Keratinocyte (primary cell): ENCODE measurements around the gene FKBP11. TPM values are rescaled to one million over a fixed set of nuclear protein-coding genes. Genes with fewer than 3 reads are reported as not detected.
"Not testable (repeated sequence)": the region's sequence is repeated elsewhere in the genome, so short reads cannot be mapped to it uniquely, and the experiment has no call there.

Experiments
- DNase-seq: peaks from one replicate; pipeline ENCODE4 v3.0.0-alpha.2; 2011; ENCODE audit warnings: low read depth, missing footprints, low spot score
- FAIRE-seq: peaks from 2 replicates; lab custom pipeline; 2011; peaks lifted over from hg19 to GRCh38; lab: Jason Lieb, UNC
- H2AFZ ChIP-seq: 2 replicates; pipeline ENCODE4 v1.6.0; 2012; ENCODE audit warnings: low read length, control low read depth, inconsistent platforms; ENCODE audit not compliant: control insufficient read depth
- H3K27ac ChIP-seq: 2 replicates; pipeline ENCODE4 v1.5.1; 2011; ENCODE audit warnings: low read length; ENCODE audit not compliant: control insufficient read depth, insufficient read depth
- H3K27me3 ChIP-seq: 3 replicates; pipeline ENCODE4 v1.6.0; 2011; ENCODE audit warnings: low read length; ENCODE audit not compliant: control insufficient read depth, insufficient read depth; ENCODE audit errors: extremely low read depth
- H3K36me3 ChIP-seq, 2 experiments: 2 replicates in 1 of 2; 3 replicates in 1 of 2; pipeline ENCODE4 v1.5.1; 2011; ENCODE audit warnings: low read length in 2 of 2, mild to moderate bottlenecking in 1 of 2; ENCODE audit not compliant: control insufficient read depth in 2 of 2, insufficient read depth in 2 of 2; ENCODE audit errors: extremely low read depth in 1 of 2
- H3K4me1 ChIP-seq: 3 replicates; pipeline ENCODE4 v1.5.1; 2011; ENCODE audit warnings: low read length; ENCODE audit not compliant: control insufficient read depth, insufficient read depth; ENCODE audit errors: extremely low read depth
- H3K4me2 ChIP-seq: 3 replicates; pipeline ENCODE4 v1.6.0; 2011; ENCODE audit warnings: low read depth, low read length; ENCODE audit not compliant: control insufficient read depth, insufficient read depth; ENCODE audit errors: extremely low read depth
- H3K4me3 ChIP-seq, 3 experiments: fragments of 200-600 bp in 1 of 3; sonication (generic) in 1 of 3; 2 replicates in 2 of 3; 3 replicates in 1 of 3; pipeline ENCODE4 v1.5.1; 2011 to 2016; ENCODE audit warnings: low read length in 3 of 3, mild to moderate bottlenecking in 3 of 3, control low read depth in 2 of 3, inconsistent platforms in 1 of 3, low read depth in 1 of 3, mixed read lengths in 1 of 3, mixed run types in 1 of 3, moderate library complexity in 1 of 3; ENCODE audit not compliant: control insufficient read depth in 2 of 3, insufficient read depth in 2 of 3; ENCODE audit errors: extremely low read depth in 1 of 3
- H3K79me2 ChIP-seq: 2 replicates; pipeline ENCODE4 v1.6.0; 2012; ENCODE audit warnings: low read length; ENCODE audit not compliant: control insufficient read depth, insufficient read depth
- H3K9ac ChIP-seq: 3 replicates; pipeline ENCODE4 v1.6.0; 2011; ENCODE audit warnings: low read length; ENCODE audit not compliant: control insufficient read depth, insufficient read depth; ENCODE audit errors: extremely low read depth
- H3K9me1 ChIP-seq: 3 replicates; pipeline ENCODE4 v1.6.0; 2011; ENCODE audit warnings: low read length; ENCODE audit not compliant: control insufficient read depth, insufficient read depth; ENCODE audit errors: extremely low read depth
- H3K9me3 ChIP-seq: 2 replicates; pipeline ENCODE4 v1.5.1; 2012; ENCODE audit warnings: low read depth, low read length; ENCODE audit not compliant: control insufficient read depth
- H4K20me1 ChIP-seq: 3 replicates; pipeline ENCODE4 v1.6.0; 2011; ENCODE audit warnings: low read length; ENCODE audit not compliant: control insufficient read depth, insufficient read depth; ENCODE audit errors: extremely low read depth
- EZH2 ChIP-seq: IDR thresholded peaks from one replicate; pipeline ENCODE4 v1.6.1; 2012; ENCODE audit warnings: inconsistent platforms, mild to moderate bottlenecking, low read length, moderate library complexity
- dilution Hi-C: fragments of 300-500 bp; cut with MboI; formaldehyde crosslinking; loops from one replicate; pipeline ENCODE4 v1.7.0; 2020; ENCODE audit warnings: low sequenced_read_pairs; ENCODE audit not compliant: extremely low pct_ligation_motif_present
- polyA plus RNA-seq, 5 experiments: library from polyadenylated mRNA; depleted of rRNA in 3 of 5; stranded (reverse) in 3 of 5; stranded (forward) in 1 of 5; unstranded in 1 of 5; fragments of >200 nt; gene quantifications; 1 replicate in 1 of 5; 2 replicates in 3 of 5; 3 replicates in 1 of 5; pipeline versions ENCODE4 v1.2.1 to v1.2.3, GENCODE V29; 2011 to 2012; ENCODE audit warnings: missing spikeins in 2 of 5, low read depth in 1 of 5, low replicate concordance in 1 of 5
- TF ChIP-seq, protein P1 (sequence below), 3 experiments: IDR thresholded peaks in 1 of 3; conservative IDR thresholded peaks in 1 of 3; optimal IDR thresholded peaks in 1 of 3; 2 replicates in 2 of 3; 3 replicates in 1 of 3; pipeline versions ENCODE3 to v1.5.1; 2011; ENCODE audit warnings: low read length in 3 of 3, mild to moderate bottlenecking in 3 of 3, moderate library complexity in 2 of 3, control low read depth in 1 of 3, inconsistent platforms in 1 of 3; ENCODE audit not compliant: insufficient read depth in 2 of 3; ENCODE audit errors: extremely low read depth in 1 of 3

FKBP11 gene
- polyA plus RNA-seq, 1 donor (not counting 4 experiments of a cell fraction or from before 2014, with no cell fraction given) = 18.4 TPM

DNA sequence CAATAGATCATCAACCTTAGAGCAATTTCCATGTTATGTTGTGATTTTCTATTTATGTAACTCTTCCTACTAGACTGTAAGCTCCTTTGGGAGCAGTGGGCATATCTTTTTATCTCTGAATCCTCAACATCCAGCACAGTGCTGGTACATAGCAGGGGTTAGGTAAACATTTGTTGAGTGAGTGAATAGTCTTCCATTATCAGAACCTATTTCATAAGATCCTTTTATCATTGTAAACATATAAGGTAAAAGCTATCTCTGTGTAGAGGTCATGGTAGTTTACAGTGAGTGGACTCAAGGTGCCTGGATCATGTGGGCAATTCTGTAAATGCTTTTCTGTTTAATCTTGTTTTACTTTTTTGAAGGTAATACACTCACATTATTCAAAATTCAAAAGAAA is 15.1 kb downstream of the FKBP11 start:
- no peaks in the 10 kb centered on the region for H3K9me3 ChIP-seq
- no peaks in the 10 kb centered on the region for H3K79me2 ChIP-seq
- no peak for TF ChIP-seq EZH2
- TF ChIP-seq, protein P1, sequence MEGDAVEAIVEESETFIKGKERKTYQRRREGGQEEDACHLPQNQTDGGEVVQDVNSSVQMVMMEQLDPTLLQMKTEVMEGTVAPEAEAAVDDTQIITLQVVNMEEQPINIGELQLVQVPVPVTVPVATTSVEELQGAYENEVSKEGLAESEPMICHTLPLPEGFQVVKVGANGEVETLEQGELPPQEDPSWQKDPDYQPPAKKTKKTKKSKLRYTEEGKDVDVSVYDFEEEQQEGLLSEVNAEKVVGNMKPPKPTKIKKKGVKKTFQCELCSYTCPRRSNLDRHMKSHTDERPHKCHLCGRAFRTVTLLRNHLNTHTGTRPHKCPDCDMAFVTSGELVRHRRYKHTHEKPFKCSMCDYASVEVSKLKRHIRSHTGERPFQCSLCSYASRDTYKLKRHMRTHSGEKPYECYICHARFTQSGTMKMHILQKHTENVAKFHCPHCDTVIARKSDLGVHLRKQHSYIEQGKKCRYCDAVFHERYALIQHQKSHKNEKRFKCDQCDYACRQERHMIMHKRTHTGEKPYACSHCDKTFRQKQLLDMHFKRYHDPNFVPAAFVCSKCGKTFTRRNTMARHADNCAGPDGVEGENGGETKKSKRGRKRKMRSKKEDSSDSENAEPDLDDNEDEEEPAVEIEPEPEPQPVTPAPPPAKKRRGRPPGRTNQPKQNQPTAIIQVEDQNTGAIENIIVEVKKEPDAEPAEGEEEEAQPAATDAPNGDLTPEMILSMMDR (optimal IDR thresholded peaks at IDR 0.05 in 1 of 3, IDR thresholded peaks at IDR 0.05 in 1 of 3, conservative IDR thresholded peaks at IDR 0.05 in 1 of 3; ENCODE audit: extremely low read depth in 1 of 3, insufficient read depth in 2 of 3, low read length in 3 of 3) = no peak
- H3K36me3 ChIP-seq = peaks cover 0 to 2% of the 10 kb centered on the region in 2 experiments
- no peak overlapping the region for H3K27ac ChIP-seq
- dilution Hi-C loops = no loop called here
- H3K27me3 ChIP-seq = no peaks in the 10 kb centered on the region
- no peaks in the 10 kb centered on the region for H3K4me1 ChIP-seq
- H2AFZ ChIP-seq = no peak overlapping the region
- no peak overlapping the region for H3K9ac ChIP-seq
- H3K4me2 ChIP-seq = no peak overlapping the region
- no peaks in the 10 kb centered on the region for H4K20me1 ChIP-seq
- no peak for FAIRE-seq
- no peaks in the 10 kb centered on the region for H3K9me1 ChIP-seq
- no peak overlapping the region for H3K4me3 ChIP-seq
- no peak for DNase-seq

DNA sequence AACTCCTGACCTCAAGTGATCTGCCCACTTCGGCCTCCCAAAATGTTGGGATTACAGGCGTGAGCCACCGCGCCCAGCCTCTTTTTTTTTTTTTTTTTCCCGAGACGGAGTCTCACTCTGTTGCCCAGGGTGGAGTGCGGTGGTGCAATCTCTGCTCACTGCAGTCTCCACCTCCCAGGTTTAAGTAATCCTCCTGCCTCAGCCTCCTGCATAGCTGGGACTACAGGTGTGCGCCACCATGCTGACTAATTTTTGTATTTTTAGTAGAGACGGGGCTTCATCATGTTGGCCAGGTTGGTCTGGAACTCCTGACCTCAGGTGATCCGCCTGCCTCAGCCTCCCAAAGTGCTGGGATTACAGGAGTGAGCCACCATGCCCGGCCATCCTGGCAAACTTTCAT is 15.6 kb downstream of the FKBP11 start:
- H2AFZ ChIP-seq, H3K4me1 ChIP-seq, H3K4me3 ChIP-seq, H4K20me1 ChIP-seq, DNase-seq, H3K79me2 ChIP-seq, H3K4me2 ChIP-seq, H3K27ac ChIP-seq, dilution Hi-C loops, H3K9ac ChIP-seq, H3K36me3 ChIP-seq, H3K9me3 ChIP-seq, H3K27me3 ChIP-seq, H3K9me1 ChIP-seq, FAIRE-seq: not testable (repeated sequence)

DNA sequence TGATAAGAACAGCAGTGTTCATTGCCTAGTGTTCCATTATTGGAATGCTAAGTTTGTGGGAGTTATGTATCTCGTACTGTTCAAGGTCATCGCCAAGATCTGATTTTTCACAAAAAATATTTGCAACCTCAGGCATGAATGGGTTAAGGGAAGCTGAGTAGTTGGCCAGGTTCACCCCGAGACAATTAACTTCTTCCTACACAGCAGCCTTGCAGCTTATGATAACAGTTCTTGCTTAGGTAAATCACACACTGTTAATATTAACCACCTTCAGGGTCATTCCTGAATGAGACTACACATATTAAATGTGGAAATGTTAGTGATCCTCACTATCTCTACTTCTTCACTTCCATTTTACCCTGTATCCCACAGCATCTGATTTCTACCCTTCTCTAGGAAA is 18.0 kb downstream of the FKBP11 start:
- no peak overlapping the region for H3K9ac ChIP-seq
- no peaks in the 10 kb centered on the region for H3K9me3 ChIP-seq
- H3K4me2 ChIP-seq = no peak overlapping the region
- TF ChIP-seq, protein P1 (optimal IDR thresholded peaks at IDR 0.05 in 1 of 3, IDR thresholded peaks at IDR 0.05 in 1 of 3, conservative IDR thresholded peaks at IDR 0.05 in 1 of 3; ENCODE audit: extremely low read depth in 1 of 3, insufficient read depth in 2 of 3, low read length in 3 of 3) = no peak
- TF ChIP-seq EZH2 = no peak
- H2AFZ ChIP-seq = no peak overlapping the region
- no peak overlapping the region for H3K27ac ChIP-seq
- peaks cover 3% of the 10 kb centered on the region for H3K27me3 ChIP-seq
- no peak for FAIRE-seq
- no peaks in the 10 kb centered on the region for H3K4me1 ChIP-seq
- no peak for DNase-seq
- H3K79me2 ChIP-seq = no peaks in the 10 kb centered on the region
- no peak overlapping the region for H3K4me3 ChIP-seq
- dilution Hi-C loops = no loop called here
- no peaks in the 10 kb centered on the region for H3K36me3 ChIP-seq
- H4K20me1 ChIP-seq = no peaks in the 10 kb centered on the region
- H3K9me1 ChIP-seq = no peaks in the 10 kb centered on the region
